Heart left ventricle (tissue), 16 donors: Measurements from ENCODE around the gene CPLX1. TPM values are rescaled to one million over a fixed set of nuclear protein-coding genes. Genes with fewer than 3 reads are reported as not detected.

Source experiments
- ATAC-seq, 4 donors: fragments of 200-7000 bp; cut with Tn5 transposase; one replicate each; pipeline ENCODE4 v1.9.1; 2020 to 2022; ENCODE audit warnings: moderate library complexity in 4 of 4, mild to moderate bottlenecking in 3 of 4, moderate number of reproducible peaks in 1 of 4
- DNase-seq, 5 donors: peaks; one replicate each; pipeline ENCODE4 v3.0.0-alpha.2; 2020
- H3K27ac ChIP-seq, 12 donors: fragments of 200-600 bp; sonication (generic) in 4 of 12; one replicate each; pipeline versions ENCODE4 v1.5.0 to v1.8.0; 2016 to 2022; ENCODE audit warnings: mild to moderate bottlenecking in 2 of 12
- H3K27me3 ChIP-seq, 9 donors: fragments of 200-600 bp; sonication (generic) in 2 of 9; one replicate each; pipeline versions ENCODE4 v1.5.1 to v1.8.0; 2016 to 2022; ENCODE audit warnings: mild to moderate bottlenecking in 3 of 9
- H3K36me3 ChIP-seq, 9 donors: fragments of 200-600 bp; sonication (generic) in 2 of 9; one replicate each; pipeline versions ENCODE4 v1.5.0 to v1.8.0; 2018 to 2022; ENCODE audit warnings: mild to moderate bottlenecking in 2 of 9
- H3K4me1 ChIP-seq, 12 donors: fragments of 200-600 bp; sonication (generic) in 4 of 12; one replicate each; pipeline versions ENCODE4 v1.5.0 to v1.8.0; 2016 to 2022; ENCODE audit warnings: mild to moderate bottlenecking in 3 of 12
- H3K4me3 ChIP-seq, 12 donors: fragments of 200-600 bp; sonication (generic) in 4 of 12; one replicate each; pipeline versions ENCODE4 v1.5.0 to v1.8.0; 2017 to 2022; ENCODE audit warnings: mild to moderate bottlenecking in 9 of 12, moderate library complexity in 4 of 12
- H3K9me3 ChIP-seq, 12 donors: fragments of 200-600 bp; sonication (generic) in 4 of 12; one replicate each; pipeline versions ENCODE4 v1.5.0 to v1.8.0; 2016 to 2022; ENCODE audit warnings: mild to moderate bottlenecking in 1 of 12
- POLR2A ChIP-seq, 2 donors: fragments of 450-650 bp; IDR thresholded peaks; one replicate each; pipeline ENCODE4 v1.6.1; 2017; ENCODE audit warnings: antibody characterized with exemption in 2 of 2, mild to moderate bottlenecking in 2 of 2, moderate library complexity in 2 of 2
- WGBS, 4 donors: extraction: QIAGEN DNeasy Blood & Tissue Kit in 2 of 4; methylation state at CpG; one replicate each; pipeline versions ENCODE4 v1.1.5 to v1.1.7; 2013 to 2018; 5-methylcytosine and 5-hydroxymethylcytosine counted together
- intact Hi-C, 10 donors: fragments of 100-400 bp; cut with DNase I; formaldehyde crosslinking; loops; one replicate each; pipeline versions ENCODE4 v1.11.1 to v1.14.2; 2022
- polyA plus RNA-seq, 2 donors: library from polyadenylated mRNA; stranded (reverse); fragments of 200-250 nt; gene quantifications; one replicate each; pipeline ENCODE4 v1.2.3, GENCODE V29; 2013
- total RNA-seq, 9 donors: library from RNA; depleted of rRNA in 2 of 9; stranded (reverse); fragments of >200 nt in 2 of 9; fragmentation: NEBNext Ultra II Directional in 3 of 9; extraction: Animal tissue kit (Norgen Biotek cat#: 25700) in 3 of 9; gene quantifications; one replicate each; pipeline versions ENCODE4 v1.1.0 to v1.2.4, GENCODE V29; 2016 to 2023
- TF ChIP-seq, protein P1 (sequence below), 12 donors: fragments of 200-600 bp; sonication (generic) in 4 of 12; IDR thresholded peaks; one replicate each; pipeline versions ENCODE4 v1.5.0 to v1.8.0; 2018 to 2022; ENCODE audit warnings: antibody characterized with exemption in 12 of 12, mild to moderate bottlenecking in 5 of 12
- donor health status: ischemic (EF 13 %, LVEDD 7.1; RV severe dilation, severe dysfunction).
- donor health status: healthy with polysubstance abuse.
- donor health status: DM: no; HTN: yes; CAD: no.
- donor health status: DM: no; HTN: no; CAD: no.
- donor health status: ischemic (EF 25% LVEDD 6.9; RV normal size, moderate dysfunction).
- donor health status: ischemic (EF 25% LVEDD 5.7; RV mildly dilated, moderate dysfunction).
- donor health status: healthy.
- donor health status: DM: yes; HTN: yes; CAD: no.
- donor health status: ischemic (EF 35%, LVEDD 5.7; RV mildly dilated, moderate dysfunction).
- donor health status: nonischemic (EF 11% LVEDD 7.7; RV severe dilation, severe dysfunction).
- donor health status: DM: yes; HTN: yes; CAD: no.
- donor health status: PGD.
- donor health status: ischemic (EF 29% LVEDD 5.4; RV normal size, mild dysfunction).
- donor health status: nonischemic (EF 23%, LVEDD 6.1; RV moderate dilation, normal function).

The CPLX1 gene
- total and polyA plus RNA-seq, 11 donors, result 0.75 to 7.0 (median 3.3) TPM

DNA sequence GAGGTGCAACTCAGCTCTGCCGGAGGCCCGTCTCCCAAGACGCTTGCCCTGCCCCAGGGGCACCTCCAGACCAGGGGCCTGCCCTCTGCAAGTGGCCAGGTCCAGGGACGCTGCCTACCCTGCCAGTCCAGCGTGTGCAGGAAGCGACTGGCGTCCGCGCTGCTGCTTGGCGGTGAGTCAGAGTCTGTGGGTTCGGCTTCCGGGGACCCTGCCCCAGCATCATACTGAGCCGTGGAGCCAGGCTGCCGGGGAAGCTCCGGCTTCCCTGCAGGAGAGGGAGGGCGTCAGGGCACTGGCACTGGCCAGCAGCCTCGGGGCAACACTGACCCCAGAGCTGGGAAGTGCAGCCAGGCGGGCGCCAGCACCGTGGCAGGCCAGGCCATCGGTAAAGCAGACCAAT, 42.5 kb upstream of the CPLX1 start:
- 95 to 99% (median 97%) methylated on average over 11 to 21 of the region's 21 CpGs for WGBS, 4 donors
- Histone ChIP-seq H3K4me3 (no peak overlapping the region), H3K27me3 (no peaks in the 10 kb centered on the region), H3K36me3 (peaks cover 0 to 91% (median 79%) of the 10 kb centered on the region in 9 donors), H3K27ac (no peak overlapping the region), H3K4me1 (no peaks in the 10 kb centered on the region), H3K9me3 (no peaks in the 10 kb centered on the region)
- intact Hi-C loops, result no loop called here
- DNase-seq (no peak), ATAC-seq (no peak)
- TF ChIP-seq, protein P1, sequence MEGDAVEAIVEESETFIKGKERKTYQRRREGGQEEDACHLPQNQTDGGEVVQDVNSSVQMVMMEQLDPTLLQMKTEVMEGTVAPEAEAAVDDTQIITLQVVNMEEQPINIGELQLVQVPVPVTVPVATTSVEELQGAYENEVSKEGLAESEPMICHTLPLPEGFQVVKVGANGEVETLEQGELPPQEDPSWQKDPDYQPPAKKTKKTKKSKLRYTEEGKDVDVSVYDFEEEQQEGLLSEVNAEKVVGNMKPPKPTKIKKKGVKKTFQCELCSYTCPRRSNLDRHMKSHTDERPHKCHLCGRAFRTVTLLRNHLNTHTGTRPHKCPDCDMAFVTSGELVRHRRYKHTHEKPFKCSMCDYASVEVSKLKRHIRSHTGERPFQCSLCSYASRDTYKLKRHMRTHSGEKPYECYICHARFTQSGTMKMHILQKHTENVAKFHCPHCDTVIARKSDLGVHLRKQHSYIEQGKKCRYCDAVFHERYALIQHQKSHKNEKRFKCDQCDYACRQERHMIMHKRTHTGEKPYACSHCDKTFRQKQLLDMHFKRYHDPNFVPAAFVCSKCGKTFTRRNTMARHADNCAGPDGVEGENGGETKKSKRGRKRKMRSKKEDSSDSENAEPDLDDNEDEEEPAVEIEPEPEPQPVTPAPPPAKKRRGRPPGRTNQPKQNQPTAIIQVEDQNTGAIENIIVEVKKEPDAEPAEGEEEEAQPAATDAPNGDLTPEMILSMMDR (IDR thresholded peaks at IDR 0.05), result no peak
- no peak for TF ChIP-seq POLR2A (IDR thresholded peaks at IDR 0.05)

DNA sequence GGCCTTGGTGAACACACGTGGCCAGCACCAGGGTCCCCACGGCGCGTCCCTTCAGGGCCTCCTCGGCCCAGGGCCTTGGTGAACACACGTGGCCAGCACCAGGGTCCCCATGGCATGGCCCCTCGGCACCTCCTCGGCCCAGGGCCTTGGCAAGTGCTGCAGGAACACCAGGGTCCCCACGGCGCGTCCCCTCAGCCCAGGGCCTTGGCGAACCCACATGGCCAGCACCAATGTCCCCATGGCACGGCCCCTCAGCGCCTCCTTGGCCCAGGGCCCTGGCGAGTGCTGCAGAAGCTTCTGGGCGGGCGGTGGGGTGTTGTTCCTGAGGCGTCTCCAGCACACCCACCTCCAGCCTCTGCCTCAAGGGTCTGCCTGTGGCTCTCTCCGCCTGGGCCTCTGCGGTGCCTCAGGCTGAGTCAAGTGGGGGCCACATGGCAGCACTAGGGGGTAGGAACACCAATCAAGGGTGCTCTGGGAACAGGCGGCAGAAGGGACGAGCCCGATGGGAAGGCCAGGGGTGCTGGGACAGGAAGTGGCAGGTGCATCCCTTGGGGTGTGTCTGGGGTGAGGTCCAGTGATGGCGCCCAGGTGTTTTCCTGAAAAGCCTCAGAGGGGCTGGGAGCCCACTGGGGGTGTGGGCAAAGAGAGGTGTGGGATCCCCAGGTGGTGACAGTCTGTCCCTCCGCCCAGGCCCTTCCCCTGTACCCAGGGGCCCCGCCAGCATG, 41.8 kb upstream of the CPLX1 start:
- Histone ChIP-seq H3K9me3 (peaks cover 0 to 4% (median 0%) of the 10 kb centered on the region in 12 donors), H3K4me3 (no peak overlapping the region), H3K27ac (no peak overlapping the region), H3K4me1 (no peaks in the 10 kb centered on the region), H3K27me3 (no peaks in the 10 kb centered on the region), H3K36me3 (peaks cover 0 to 91% (median 82%) of the 10 kb centered on the region in 9 donors)
- TF ChIP-seq, protein P1 (IDR thresholded peaks at IDR 0.05), result no peak
- no peak for TF ChIP-seq POLR2A (IDR thresholded peaks at IDR 0.05)
- intact Hi-C loops, result no loop called here
- WGBS, 4 donors, result 88 to 91% (median 91%) methylated on average over 25 to 26 of the region's 26 CpGs
- ATAC-seq (no peak), DNase-seq (no peak)

DNA sequence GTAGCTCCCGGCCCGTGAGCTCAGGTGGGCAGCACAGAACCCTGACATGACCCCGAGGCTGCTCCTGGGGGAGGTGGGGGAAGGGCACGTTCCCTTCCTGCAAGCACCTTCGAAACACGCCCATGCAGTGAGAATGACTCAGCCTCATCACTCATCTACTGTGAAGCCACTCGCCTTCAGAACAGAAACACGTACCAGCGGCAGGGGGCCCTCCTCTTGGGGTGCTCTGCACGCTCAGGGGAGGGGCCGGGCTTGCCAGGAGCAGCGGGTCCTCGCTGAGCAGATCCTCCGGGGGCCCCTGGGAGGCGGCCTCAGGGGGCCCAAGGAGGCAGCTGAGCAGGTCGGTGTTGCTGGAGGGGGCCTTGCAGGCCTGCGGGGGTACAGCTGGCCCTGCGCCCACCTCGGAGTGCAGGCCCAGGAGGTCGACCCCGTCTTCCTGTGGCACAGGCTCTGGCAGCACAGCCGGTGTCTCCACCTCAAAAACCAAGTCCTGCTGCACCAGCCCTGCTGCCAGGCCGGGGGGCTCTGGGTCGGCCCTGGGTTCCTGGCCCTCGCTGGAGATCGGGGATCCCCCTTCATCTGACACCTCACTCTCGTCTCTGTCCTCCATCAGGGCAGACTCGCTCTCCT, 40.9 kb upstream of the CPLX1 start:
- Histone ChIP-seq H3K4me3 (no peak overlapping the region), H3K27ac (no peak overlapping the region), H3K27me3 (no peaks in the 10 kb centered on the region), H3K9me3 (peaks cover 0 to 5% (median 0%) of the 10 kb centered on the region in 12 donors), H3K36me3 (peaks cover 0 to 91% (median 80%) of the 10 kb centered on the region in 9 donors), H3K4me1 (no peaks in the 10 kb centered on the region)
- no peak for TF ChIP-seq POLR2A (IDR thresholded peaks at IDR 0.05)
- TF ChIP-seq, protein P1 (IDR thresholded peaks at IDR 0.05), result no peak
- intact Hi-C loops, result no loop called here
- DNase-seq (peak in 1 of 5 donors; percentile 40), ATAC-seq (no peak)
- WGBS, 4 donors, result 90 to 95% (median 92%) methylated on average over 7 to 28 of the region's 28 CpGs

- H3K9me3 ChIP-seq, result peaks cover 0 to 5% (median 0%) of the 10 kb centered on the region in 12 donors
- TF ChIP-seq POLR2A (IDR thresholded peaks at IDR 0.05), result no peak
- TF ChIP-seq, protein P1 (IDR thresholded peaks at IDR 0.05), result no peak
- no peaks in the 10 kb centered on the region for H3K4me1 ChIP-seq
- 92 to 95% (median 94%) methylated on average over 23 to 24 of the region's 24 CpGs for WGBS, 4 donors
- no peak overlapping the region for H3K4me3 ChIP-seq
- no peak for ATAC-seq
- H3K36me3 ChIP-seq, result peaks cover 0 to 93% (median 86%) of the 10 kb centered on the region in 9 donors
- no peaks in the 10 kb centered on the region for H3K27me3 ChIP-seq
- no peak overlapping the region for H3K27ac ChIP-seq
- DNase-seq, result no peak
- intact Hi-C loops, result no loop called here
Measured at GRCh38 chr4:866068-866760, 40.3 kb upstream of the CPLX1 start.
